Measurements from ENCODE around the gene ABLIM1.

ABLIM1 gene

GRCh38 chr10:114545819-114546218 lies 112.3 kb downstream of the ABLIM1 start:
- TF ChIP-seq CTCF (IDR thresholded peaks at IDR 0.05; ENCODE audit: low read depth, low read length) = no peak
- DNase-seq (ENCODE audit: extremely low read depth, low read depth) = no peak

- DNase-seq (ENCODE audit: extremely low read depth, low read depth) = no peak
Observed at GRCh38 chr10:114545071-114545470, 113.0 kb downstream of the ABLIM1 start.

GRCh38 chr10:114544045-114544659 lies 113.9 kb downstream of the ABLIM1 start:
- no peak for DNase-seq (ENCODE audit: extremely low read depth, low read depth)
- no peak for TF ChIP-seq CTCF (IDR thresholded peaks at IDR 0.05; ENCODE audit: low read depth, low read length)

More at GRCh38 chr10:114545071-114545470, 113.0 kb downstream of the ABLIM1 start:
- no peak for TF ChIP-seq CTCF (IDR thresholded peaks at IDR 0.05; ENCODE audit: low read depth, low read length)

- DNase-seq (ENCODE audit: extremely low read depth, low read depth) = no peak
- TF ChIP-seq CTCF (IDR thresholded peaks at IDR 0.05; ENCODE audit: low read depth, low read length) = no peak
Observed at GRCh38 chr10:114543456-114543855, 114.6 kb downstream of the ABLIM1 start.

- TF ChIP-seq CTCF (IDR thresholded peaks at IDR 0.05; ENCODE audit: low read depth, low read length) = no peak
- no peak for DNase-seq (ENCODE audit: extremely low read depth, low read depth)
Observed at GRCh38 chr10:114542373-114542772, 115.7 kb downstream of the ABLIM1 start.

GRCh38 chr10:114541797-114542160 lies 116.3 kb downstream of the ABLIM1 start:
- no peak for DNase-seq (ENCODE audit: extremely low read depth, low read depth)
- TF ChIP-seq CTCF (IDR thresholded peaks at IDR 0.05; ENCODE audit: low read depth, low read length) = no peak

GRCh38 chr10:114541081-114541796 lies 116.8 kb downstream of the ABLIM1 start:
- no peak for TF ChIP-seq CTCF (IDR thresholded peaks at IDR 0.05; ENCODE audit: low read depth, low read length)
- peak; percentile 88 for DNase-seq (ENCODE audit: extremely low read depth, low read depth)

All from AG09319 (cell line).